ENCODE results near the gene TSC22D1.
A peak's percentile ranks its signal among the peaks of the same experiment; 100 is the strongest.

Gene TSC22D1

GRCh38 chr13:44489751-44490150 lies 86.4 kb downstream of the TSC22D1 start:
- DNase-seq (ENCODE audit: extremely low spot score) = no peak
- TF ChIP-seq FOXA1 (IDR thresholded peaks at IDR 0.05) = no peak
- no peak for TF ChIP-seq LEF1 (IDR thresholded peaks at IDR 0.05; ENCODE audit: borderline replicate concordance)
- TF ChIP-seq ARNT (IDR thresholded peaks at IDR 0.05) = no peak
- TF ChIP-seq FOXK2 (IDR thresholded peaks at IDR 0.05) = no peak
- TF ChIP-seq ZNF384 (IDR thresholded peaks at IDR 0.05) = no peak
- no peak for TF ChIP-seq BHLHE40 (IDR thresholded peaks at IDR 0.05; ENCODE audit: borderline replicate concordance)
- TF ChIP-seq NFRKB (IDR thresholded peaks at IDR 0.05) = no peak
- no peak for TF ChIP-seq FOXM1 (IDR thresholded peaks at IDR 0.05; ENCODE audit: borderline replicate concordance)
- TF ChIP-seq ELF4 (IDR thresholded peaks at IDR 0.05) = no peak
- TF ChIP-seq PKNOX1 (IDR thresholded peaks at IDR 0.05) = no peak
- no peak for TF ChIP-seq CTBP1 (IDR thresholded peaks at IDR 0.05; ENCODE audit: borderline replicate concordance)
- no peak for TF ChIP-seq SP1 (IDR thresholded peaks at IDR 0.05)
- TF ChIP-seq HDGF (IDR thresholded peaks at IDR 0.05; ENCODE audit: borderline replicate concordance) = no peak
- no peak for TF ChIP-seq SUZ12 (IDR thresholded peaks at IDR 0.05)
- no peak for TF ChIP-seq TARDBP (IDR thresholded peaks at IDR 0.05)
- no peak for TF ChIP-seq L3MBTL2 (conservative IDR thresholded peaks at IDR 0.05)
- POLR2A ChIA-PET = no interaction called here
- CTCF ChIA-PET = no interaction called here

- no peak for DNase-seq (ENCODE audit: extremely low spot score)
- TF ChIP-seq TARDBP (IDR thresholded peaks at IDR 0.05) = no peak
- no peak for TF ChIP-seq FOXM1 (IDR thresholded peaks at IDR 0.05; ENCODE audit: borderline replicate concordance)
- TF ChIP-seq ZNF384 (IDR thresholded peaks at IDR 0.05) = no peak
- no peak for TF ChIP-seq PKNOX1 (IDR thresholded peaks at IDR 0.05)
- no peak for TF ChIP-seq ARNT (IDR thresholded peaks at IDR 0.05)
- ChIA-PET CTCF (no interaction called here), POLR2A (no interaction called here)
These were observed 88.1 kb downstream of the TSC22D1 start for GRCh38 chr13:44487989-44488388.

- DNase-seq (ENCODE audit: extremely low spot score) = no peak
- POLR2A ChIA-PET = no interaction called here
- TF ChIP-seq NFRKB (IDR thresholded peaks at IDR 0.05) = no peak
- no peak for TF ChIP-seq LEF1 (IDR thresholded peaks at IDR 0.05; ENCODE audit: borderline replicate concordance)
- TF ChIP-seq ZNF384 (IDR thresholded peaks at IDR 0.05) = no peak
- no peak for TF ChIP-seq TARDBP (IDR thresholded peaks at IDR 0.05)
- TF ChIP-seq CTBP1 (IDR thresholded peaks at IDR 0.05; ENCODE audit: borderline replicate concordance) = no peak
- no peak for TF ChIP-seq L3MBTL2 (conservative IDR thresholded peaks at IDR 0.05)
- TF ChIP-seq FOXA1 (IDR thresholded peaks at IDR 0.05) = no peak
- TF ChIP-seq SUZ12 (IDR thresholded peaks at IDR 0.05) = no peak
- CTCF ChIA-PET = interaction anchor here (0.6 to 1.1 kb wide), 3 partner anchors 11 to 334 kb away, joined by 3 to 4 read pairs (median 4); no protein-coding TSS in a partner anchor
These were observed 91.5 kb downstream of the TSC22D1 start for GRCh38 chr13:44484562-44485138.

- ChIA-PET CTCF (interaction anchor here (0.6 to 1.1 kb wide), 3 partner anchors 10 to 496 kb away, joined by 3 to 4 read pairs (median 3); no protein-coding TSS in a partner anchor), POLR2A (no interaction called here)
- DNase-seq (ENCODE audit: extremely low spot score) = peak; percentile 10
- no peak for TF ChIP-seq ARNT (IDR thresholded peaks at IDR 0.05)
- TF ChIP-seq SUZ12 (IDR thresholded peaks at IDR 0.05) = no peak
- no peak for TF ChIP-seq FOXK2 (IDR thresholded peaks at IDR 0.05)
- TF ChIP-seq LEF1 (IDR thresholded peaks at IDR 0.05; ENCODE audit: borderline replicate concordance) = no peak
- TF ChIP-seq L3MBTL2 (conservative IDR thresholded peaks at IDR 0.05) = no peak
- no peak for TF ChIP-seq ZNF384 (IDR thresholded peaks at IDR 0.05)
- no peak for TF ChIP-seq SP1 (IDR thresholded peaks at IDR 0.05)
- no peak for TF ChIP-seq TARDBP (IDR thresholded peaks at IDR 0.05)
- no peak for TF ChIP-seq FOXM1 (IDR thresholded peaks at IDR 0.05; ENCODE audit: borderline replicate concordance)
- TF ChIP-seq HDGF (IDR thresholded peaks at IDR 0.05; ENCODE audit: borderline replicate concordance) = no peak
- no peak for TF ChIP-seq BHLHE40 (IDR thresholded peaks at IDR 0.05; ENCODE audit: borderline replicate concordance)
- TF ChIP-seq PKNOX1 (IDR thresholded peaks at IDR 0.05) = no peak
- TF ChIP-seq CTBP1 (IDR thresholded peaks at IDR 0.05; ENCODE audit: borderline replicate concordance) = no peak
- TF ChIP-seq FOXA1 (IDR thresholded peaks at IDR 0.05) = no peak
- TF ChIP-seq ELF4 (IDR thresholded peaks at IDR 0.05) = no peak
- no peak for TF ChIP-seq NFRKB (IDR thresholded peaks at IDR 0.05)
These were observed 101.8 kb downstream of the TSC22D1 start for GRCh38 chr13:44474122-44474910.

- DNase-seq (ENCODE audit: extremely low spot score) = no peak
- TF ChIP-seq ZNF384 (IDR thresholded peaks at IDR 0.05) (no peak), SP1 (IDR thresholded peaks at IDR 0.05) (no peak), BHLHE40 (IDR thresholded peaks at IDR 0.05; ENCODE audit: borderline replicate concordance) (no peak), TARDBP (IDR thresholded peaks at IDR 0.05) (no peak), FOXM1 (IDR thresholded peaks at IDR 0.05; ENCODE audit: borderline replicate concordance) (no peak), PKNOX1 (IDR thresholded peaks at IDR 0.05) (no peak), FOXA1 (IDR thresholded peaks at IDR 0.05) (no peak), LEF1 (IDR thresholded peaks at IDR 0.05; ENCODE audit: borderline replicate concordance) (no peak), HDGF (IDR thresholded peaks at IDR 0.05; ENCODE audit: borderline replicate concordance) (no peak), ARNT (IDR thresholded peaks at IDR 0.05) (no peak), ELF4 (IDR thresholded peaks at IDR 0.05) (no peak), SUZ12 (IDR thresholded peaks at IDR 0.05) (no peak), CTBP1 (IDR thresholded peaks at IDR 0.05; ENCODE audit: borderline replicate concordance) (no peak)
- ChIA-PET CTCF (no interaction called here), POLR2A (no interaction called here)
These were observed 104.4 kb downstream of the TSC22D1 start for GRCh38 chr13:44471686-44472085.

All from HEK293T (cell line).